ENCODE results near the gene NUPR1. TPM values are rescaled to one million over a fixed set of nuclear protein-coding genes. Genes with fewer than 3 reads are reported as not detected.

Gene NUPR1
- total RNA-seq, 4 donors from 2014 or later = 20.2 to 56.4 (median 40.1) TPM

DNA sequence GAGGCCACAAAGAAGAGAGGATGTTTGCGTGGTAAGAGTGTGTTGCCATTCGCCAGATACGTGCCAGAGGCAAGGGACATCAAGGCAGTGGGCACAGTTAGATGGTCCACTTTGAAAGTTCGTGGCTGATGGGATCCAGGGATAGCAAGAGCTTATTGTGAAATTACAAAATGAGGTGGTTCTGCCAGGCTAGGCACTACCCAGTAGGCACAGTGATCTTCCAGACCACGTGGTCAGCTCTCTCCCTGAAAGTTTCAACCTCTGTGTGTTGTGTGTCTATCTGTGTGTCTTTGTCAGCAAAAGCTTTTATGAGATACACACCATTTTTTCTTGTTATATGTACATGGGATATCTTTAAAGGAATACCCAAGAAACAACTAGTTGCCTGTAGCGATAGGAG lies 24.4 kb upstream of the NUPR1 start:
- ATAC-seq (ENCODE audit: low FRiP score) (no peak), DNase-seq (ENCODE audit: low spot score) (no peak)
- TF ChIP-seq CTCF (IDR thresholded peaks at IDR 0.05) = no peak

DNA sequence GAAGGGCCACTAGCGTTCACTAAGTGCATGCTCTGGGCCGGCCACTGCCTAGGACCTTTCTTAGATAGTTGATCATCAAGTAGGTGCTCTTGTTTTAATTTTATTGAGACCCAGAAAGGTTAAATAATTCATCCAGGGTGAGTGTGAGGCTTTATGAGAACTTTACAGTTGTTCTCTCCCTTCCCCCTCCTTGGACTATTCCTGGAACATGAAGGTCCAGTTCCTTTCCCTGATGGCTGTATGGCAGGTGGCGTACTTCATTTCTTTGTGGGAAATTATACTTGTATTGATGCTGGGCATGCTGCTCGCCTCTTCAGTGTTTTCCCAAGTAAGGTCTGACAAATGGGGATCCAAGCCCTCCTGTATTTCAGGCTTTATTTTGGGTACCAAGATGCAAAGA lies 23.4 kb upstream of the NUPR1 start:
- ATAC-seq (ENCODE audit: low FRiP score) = no peak
- no peak for DNase-seq (ENCODE audit: low spot score)
- no peak for TF ChIP-seq CTCF (IDR thresholded peaks at IDR 0.05)

DNA sequence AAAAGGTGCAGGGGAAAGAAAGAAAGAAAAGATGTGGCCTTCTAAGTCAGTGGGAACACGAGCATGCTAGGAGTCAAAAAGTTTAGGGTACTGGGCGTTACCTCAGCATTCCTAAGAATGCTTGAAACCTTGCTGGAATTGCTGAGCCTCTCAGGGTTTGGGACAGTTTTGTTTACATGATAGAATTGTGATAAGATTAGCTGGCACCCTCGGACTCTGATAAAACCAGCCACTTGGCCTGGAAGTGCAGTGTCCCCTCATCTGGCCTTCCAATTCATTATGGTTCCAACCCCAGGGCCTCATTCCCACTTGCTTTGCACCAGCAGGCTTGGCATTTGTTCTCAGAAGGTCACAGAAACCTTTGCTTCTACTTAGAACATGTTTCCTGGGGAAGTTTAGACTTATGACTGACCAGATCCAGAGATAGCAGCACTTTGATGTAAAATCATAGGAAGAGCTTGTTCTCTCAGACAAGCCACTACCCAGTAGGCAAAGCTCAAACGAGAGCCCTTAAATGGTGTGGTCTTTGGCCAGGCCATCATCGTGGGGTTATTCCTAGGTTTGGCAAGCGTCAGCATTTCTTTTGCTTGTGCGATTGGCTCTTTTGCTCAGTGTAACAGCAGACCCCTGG lies 22.9 kb upstream of the NUPR1 start:
- TF ChIP-seq CTCF (IDR thresholded peaks at IDR 0.05) = no peak
- no peak for DNase-seq (ENCODE audit: low spot score)
- ATAC-seq (ENCODE audit: low FRiP score) = no peak

- no peak for ATAC-seq (ENCODE audit: low FRiP score)
- no peak for TF ChIP-seq CTCF (IDR thresholded peaks at IDR 0.05)
Observed at GRCh38 chr16:28558456-28558855, 19.7 kb upstream of the NUPR1 start.

GRCh38 chr16:28556914-28557320 lies 18.1 kb upstream of the NUPR1 start:
- no peak for TF ChIP-seq CTCF (IDR thresholded peaks at IDR 0.05)
- DNase-seq (ENCODE audit: low spot score) (no peak), ATAC-seq (ENCODE audit: low FRiP score) (no peak)

More at GRCh38 chr16:28558456-28558855, 19.7 kb upstream of the NUPR1 start:
- no peak for DNase-seq (ENCODE audit: low spot score)

DNA sequence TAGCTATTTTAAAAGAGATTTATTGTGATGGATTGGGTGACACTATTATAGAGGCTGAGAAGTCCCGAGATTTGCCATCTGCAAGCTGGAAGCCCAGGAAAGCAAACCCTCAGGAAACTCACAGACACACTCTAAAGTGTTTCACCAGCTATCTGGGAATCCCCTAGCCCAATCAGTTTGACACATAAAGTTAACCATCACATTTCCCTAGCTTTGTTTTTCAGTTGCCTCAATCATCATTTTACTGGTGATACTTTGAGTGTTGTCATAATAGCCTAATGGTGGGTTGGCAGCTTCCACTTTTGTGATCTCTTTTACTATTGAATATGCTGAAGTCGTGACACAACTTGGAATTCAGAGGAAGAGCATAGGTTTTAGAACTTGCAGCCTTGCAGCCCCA lies 16.8 kb upstream of the NUPR1 start:
- no peak for DNase-seq (ENCODE audit: low spot score)
- TF ChIP-seq CTCF (IDR thresholded peaks at IDR 0.05) = no peak
- no peak for ATAC-seq (ENCODE audit: low FRiP score)

GRCh38 chr16:28554634-28555423 lies 16.1 kb upstream of the NUPR1 start:
- no peak for TF ChIP-seq CTCF (IDR thresholded peaks at IDR 0.05)

More at GRCh38 chr16:28554634-28555423, 16.1 kb upstream of the NUPR1 start:
- ATAC-seq (ENCODE audit: low FRiP score) (no peak), DNase-seq (ENCODE audit: low spot score) (no peak)

Measured in omental fat pad (tissue), 4 donors.